Fibroblast of skin of back (primary cell): ENCODE measurements around the gene NMNAT3.

Source experiments
- DNase-seq: peaks from one replicate; pipeline ENCODE4 v3.0.0-alpha.2; 2013

The NMNAT3 gene

GRCh38 chr3:139577909-139578308, 99.9 kb downstream of the NMNAT3 start:
- no peak for DNase-seq

GRCh38 chr3:139577346-139577745, 100.4 kb downstream of the NMNAT3 start:
- no peak for DNase-seq

GRCh38 chr3:139574026-139574947, 103.5 kb downstream of the NMNAT3 start:
- DNase-seq: no peak

GRCh38 chr3:139572847-139573672, 104.7 kb downstream of the NMNAT3 start:
- DNase-seq: no peak

GRCh38 chr3:139571711-139572110, 106.1 kb downstream of the NMNAT3 start:
- no peak for DNase-seq

GRCh38 chr3:139564294-139564861, 113.4 kb downstream of the NMNAT3 start:
- no peak for DNase-seq

- peak; percentile 6 for DNase-seq
These were observed 115.7 kb downstream of the NMNAT3 start for GRCh38 chr3:139561959-139562676.

- DNase-seq: no peak
These were observed 116.4 kb downstream of the NMNAT3 start for GRCh38 chr3:139561255-139561817.

GRCh38 chr3:139560411-139560810, 117.4 kb downstream of the NMNAT3 start:
- DNase-seq: no peak

GRCh38 chr3:139559541-139559940, 118.2 kb downstream of the NMNAT3 start:
- DNase-seq: peak; percentile 48

- DNase-seq: no peak
These were observed 119.2 kb downstream of the NMNAT3 start for GRCh38 chr3:139558351-139559266.

GRCh38 chr3:139557041-139557440, 120.7 kb downstream of the NMNAT3 start:
- DNase-seq: no peak

- DNase-seq: peak; percentile 37
These were observed 122.5 kb downstream of the NMNAT3 start for GRCh38 chr3:139555249-139555648.

- DNase-seq: no peak
These were observed 123.1 kb downstream of the NMNAT3 start for GRCh38 chr3:139554628-139555027.

- no peak for DNase-seq
These were observed 125.0 kb downstream of the NMNAT3 start for GRCh38 chr3:139552632-139553365.

- DNase-seq: no peak
These were observed 129.0 kb downstream of the NMNAT3 start for GRCh38 chr3:139548801-139549200.

- no peak for DNase-seq
These were observed 130.1 kb downstream of the NMNAT3 start for GRCh38 chr3:139547666-139548065.

- no peak for DNase-seq
These were observed 131.0 kb downstream of the NMNAT3 start for GRCh38 chr3:139546772-139547171.

GRCh38 chr3:139541532-139542288, 136.1 kb downstream of the NMNAT3 start:
- DNase-seq: no peak
